ENCODE measurements around the gene BNIP5. TPM values are rescaled to one million over a fixed set of nuclear protein-coding genes. Genes with fewer than 3 reads are reported as not detected.

Gene BNIP5
- total and polyA plus RNA-seq, 4 donors: not detected

- 72% methylated on average over 5 of the region's 5 CpGs for WGBS
- Histone ChIP-seq H3K4me1 (ENCODE audit: control insufficient read depth in 4 of 4, insufficient read depth in 4 of 4, low read length in 3 of 4) (no peaks in the 10 kb centered on the region), H3K36me3 (ENCODE audit: control insufficient read depth in 4 of 4, insufficient read depth in 3 of 4, low read depth in 1 of 4, low read length in 3 of 4) (no peaks in the 10 kb centered on the region), H3K27ac (ENCODE audit: low read depth in 1 of 2, low read length in 2 of 2) (no peak overlapping the region), H3K9ac (ENCODE audit: low read depth in 1 of 2, low read length in 2 of 2) (no peak overlapping the region), H3K27me3 (ENCODE audit: control insufficient read depth in 4 of 4, insufficient read depth in 4 of 4, low read length in 3 of 4) (peaks cover 0 to 10% (median 3%) of the 10 kb centered on the region in 4 donors), H3K4me3 (ENCODE audit: low read depth in 1 of 3, low read length in 3 of 3) (no peak overlapping the region), H3K9me3 (ENCODE audit: control insufficient read depth in 4 of 4, low read length in 3 of 4) (peaks cover 0 to 3% (median 0%) of the 10 kb centered on the region in 4 donors)
- TF ChIP-seq SP1 (IDR thresholded peaks at IDR 0.05) (no peak), HNF4A (conservative IDR thresholded peaks at IDR 0.05) (no peak), MAX (IDR thresholded peaks at IDR 0.05) (no peak), RAD21 (IDR thresholded peaks at IDR 0.05) (no peak), RXRA (IDR thresholded peaks at IDR 0.05) (no peak), FOXA2 (IDR thresholded peaks at IDR 0.05) (no peak), ZBTB33 (IDR thresholded peaks at IDR 0.05) (no peak), FOXA1 (IDR thresholded peaks at IDR 0.05) (no peak), HNF4G (IDR thresholded peaks at IDR 0.05) (no peak), EGR1 (IDR thresholded peaks at IDR 0.05; ENCODE audit: low read depth in 2 of 2) (no peak)
- DNase-seq (ENCODE audit: low spot score): no peak
These were observed 49.8 kb downstream of the BNIP5 start for GRCh38 chr6:36286858-36287257.

GRCh38 chr6:36285797-36286196 lies 50.9 kb downstream of the BNIP5 start:
- H3K4me3 ChIP-seq (ENCODE audit: low read depth in 1 of 3, low read length in 3 of 3): no peak overlapping the region
- peaks cover 0 to 10% (median 3%) of the 10 kb centered on the region in 4 donors for H3K27me3 ChIP-seq (ENCODE audit: control insufficient read depth in 4 of 4, insufficient read depth in 4 of 4, low read length in 3 of 4)
- no peak for DNase-seq (ENCODE audit: low spot score)
- no peak overlapping the region for H3K27ac ChIP-seq (ENCODE audit: low read depth in 1 of 2, low read length in 2 of 2)
- TF ChIP-seq ZBTB33 (IDR thresholded peaks at IDR 0.05): no peak
- TF ChIP-seq EGR1 (IDR thresholded peaks at IDR 0.05; ENCODE audit: low read depth in 2 of 2): no peak
- no peak for TF ChIP-seq MAX (IDR thresholded peaks at IDR 0.05)
- no peak for TF ChIP-seq YY1 (IDR thresholded peaks at IDR 0.05)
- TF ChIP-seq GABPA (IDR thresholded peaks at IDR 0.05 in 1 of 2, conservative IDR thresholded peaks at IDR 0.05 in 1 of 2): no peak
- no peak for TF ChIP-seq HNF4A (conservative IDR thresholded peaks at IDR 0.05)
- TF ChIP-seq NR2F2 (IDR thresholded peaks at IDR 0.05): no peak
- TF ChIP-seq FOXA2 (IDR thresholded peaks at IDR 0.05): no peak
- no peak for TF ChIP-seq CTCF (IDR thresholded peaks at IDR 0.05; ENCODE audit: low read depth, low read length, missing input control)
- TF ChIP-seq RAD21 (IDR thresholded peaks at IDR 0.05): no peak
- TF ChIP-seq FOXA1 (IDR thresholded peaks at IDR 0.05): no peak
- no peak for TF ChIP-seq HNF4G (IDR thresholded peaks at IDR 0.05)
- no peak for TF ChIP-seq SP1 (IDR thresholded peaks at IDR 0.05)
- TF ChIP-seq JUND (IDR thresholded peaks at IDR 0.05): no peak
- TF ChIP-seq, protein P1, sequence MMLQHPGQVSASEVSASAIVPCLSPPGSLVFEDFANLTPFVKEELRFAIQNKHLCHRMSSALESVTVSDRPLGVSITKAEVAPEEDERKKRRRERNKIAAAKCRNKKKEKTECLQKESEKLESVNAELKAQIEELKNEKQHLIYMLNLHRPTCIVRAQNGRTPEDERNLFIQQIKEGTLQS (IDR thresholded peaks at IDR 0.05): no peak
- no peak for TF ChIP-seq RXRA (IDR thresholded peaks at IDR 0.05)
- no peak for TF ChIP-seq REST (IDR thresholded peaks at IDR 0.05)
- TF ChIP-seq TAF1 (conservative IDR thresholded peaks at IDR 0.05): no peak
- H3K4me1 ChIP-seq (ENCODE audit: control insufficient read depth in 4 of 4, insufficient read depth in 4 of 4, low read length in 3 of 4): no peaks in the 10 kb centered on the region
- WGBS: 77% methylated on average over 1 of the region's 1 CpG
- no peak overlapping the region for H3K9ac ChIP-seq (ENCODE audit: low read depth in 1 of 2, low read length in 2 of 2)
- no peaks in the 10 kb centered on the region for H3K36me3 ChIP-seq (ENCODE audit: control insufficient read depth in 4 of 4, insufficient read depth in 3 of 4, low read depth in 1 of 4, low read length in 3 of 4)
- H3K9me3 ChIP-seq (ENCODE audit: control insufficient read depth in 4 of 4, low read length in 3 of 4): peaks cover 0 to 3% (median 0%) of the 10 kb centered on the region in 4 donors

Data from liver (tissue), 9 donors.